H9 (cell line): Measurements from ENCODE around the gene MYO15B. TPM values are rescaled to one million over a fixed set of nuclear protein-coding genes. Genes with fewer than 3 reads are reported as not detected.

Experiments used
- DNase-seq: peaks from one replicate; pipeline ENCODE4 v3.0.0-alpha.2; 2017
- H2AFZ ChIP-seq: one replicate; pipeline ENCODE4 v1.6.1; 2013; ENCODE audit warnings: mild to moderate bottlenecking, low read length, control low read depth, moderate library complexity
- H2AK5ac ChIP-seq: 2 replicates; pipeline ENCODE4 v1.6.1; 2013; ENCODE audit warnings: low read length, control low read depth, mixed read lengths; ENCODE audit not compliant: insufficient read length
- H2BK120ac ChIP-seq: one replicate; pipeline ENCODE4 v1.6.1; 2013; ENCODE audit warnings: low read depth, mild to moderate bottlenecking, low read length, control low read depth, inconsistent platforms; ENCODE audit not compliant: poor library complexity, severe bottlenecking
- H2BK12ac ChIP-seq: 2 replicates; pipeline ENCODE4 v1.6.1; 2013; ENCODE audit warnings: low read length, control low read depth, mixed read lengths, low read depth; ENCODE audit not compliant: insufficient read length
- H2BK15ac ChIP-seq: 2 replicates; pipeline ENCODE4 v1.6.1; 2013; ENCODE audit warnings: low read depth, low read length, control low read depth
- H2BK20ac ChIP-seq: one replicate; pipeline ENCODE4 v1.6.1; 2013; ENCODE audit warnings: low read depth, mild to moderate bottlenecking, low read length, control low read depth, inconsistent platforms; ENCODE audit not compliant: poor library complexity, severe bottlenecking
- H2BK5ac ChIP-seq: 2 replicates; pipeline ENCODE4 v1.6.1; 2013; ENCODE audit warnings: low read length, control low read depth, mixed read lengths; ENCODE audit not compliant: insufficient read length
- H3K14ac ChIP-seq: 2 replicates; pipeline ENCODE4 v1.6.1; 2013; ENCODE audit warnings: low read length, control low read depth; ENCODE audit not compliant: insufficient read depth
- H3K18ac ChIP-seq: 2 replicates; pipeline ENCODE4 v1.6.1; 2013; ENCODE audit warnings: low read depth, mild to moderate bottlenecking, mixed read lengths, low read length, control low read depth; ENCODE audit not compliant: insufficient read length
- H3K23ac ChIP-seq: 2 replicates; pipeline ENCODE4 v1.6.1; 2013; ENCODE audit warnings: low read length, control low read depth, mixed read lengths, low read depth; ENCODE audit not compliant: insufficient read length
- H3K23me2 ChIP-seq: 2 replicates; pipeline ENCODE4 v1.6.1; 2013; ENCODE audit warnings: low read depth, mild to moderate bottlenecking, mixed read lengths, low read length, control low read depth; ENCODE audit not compliant: insufficient read length, poor library complexity, severe bottlenecking
- H3K27ac ChIP-seq: 2 replicates; pipeline ENCODE4 v1.5.1; 2013; ENCODE audit warnings: low read length, control low read depth, mixed read lengths, low read depth; ENCODE audit not compliant: insufficient read length
- H3K27me3 ChIP-seq: 2 replicates; pipeline ENCODE4 v1.6.1; 2013; ENCODE audit warnings: low read length, control low read depth, inconsistent platforms; ENCODE audit not compliant: insufficient read depth
- H3K4ac ChIP-seq: 2 replicates; pipeline ENCODE4 v1.6.1; 2013; ENCODE audit warnings: low read depth, mild to moderate bottlenecking, control low read depth, inconsistent platforms, low read length, moderate library complexity
- H3K4me1 ChIP-seq: 2 replicates; pipeline ENCODE4 v1.6.1; 2013; ENCODE audit warnings: low read length, control low read depth, inconsistent platforms; ENCODE audit not compliant: insufficient read depth
- H3K4me2 ChIP-seq: 2 replicates; pipeline ENCODE4 v1.6.1; 2013; ENCODE audit warnings: low read length, control low read depth, mixed read lengths; ENCODE audit not compliant: insufficient read length, insufficient read depth
- H3K56ac ChIP-seq: 2 replicates; pipeline ENCODE4 v1.6.1; 2013; ENCODE audit warnings: low read depth, mild to moderate bottlenecking, mixed read lengths, low read length, control low read depth; ENCODE audit not compliant: insufficient read length
- H3K79me1 ChIP-seq: 2 replicates; pipeline ENCODE4 v1.6.1; 2013; ENCODE audit warnings: low read depth, mild to moderate bottlenecking, moderate library complexity, low read length, control low read depth, inconsistent platforms; ENCODE audit not compliant: insufficient read depth, poor library complexity, severe bottlenecking
- H3K79me2 ChIP-seq: 2 replicates; pipeline ENCODE4 v1.6.1; 2013; ENCODE audit warnings: low read length, control low read depth, inconsistent platforms; ENCODE audit not compliant: insufficient read depth
- H3K9ac ChIP-seq: 2 replicates; pipeline ENCODE4 v1.6.1; 2013; ENCODE audit warnings: low read length, control low read depth, mixed read lengths; ENCODE audit not compliant: insufficient read length; ENCODE audit errors: extremely low read depth
- H3K9me3 ChIP-seq: one replicate; pipeline ENCODE4 v1.6.1; 2013; ENCODE audit warnings: low read depth, low read length, inconsistent platforms; ENCODE audit not compliant: control insufficient read depth
- H3T11ph ChIP-seq: one replicate; pipeline ENCODE4 v1.6.1; 2013; ENCODE audit warnings: mild to moderate bottlenecking, low read length, control low read depth, inconsistent platforms
- H4K20me1 ChIP-seq: one replicate; pipeline ENCODE4 v1.6.1; 2013; ENCODE audit not compliant: control insufficient read depth, insufficient read length, insufficient read depth
- H4K5ac ChIP-seq: 2 replicates; pipeline ENCODE4 v1.6.1; 2013; ENCODE audit warnings: low read depth, mild to moderate bottlenecking, mixed read lengths, low read length, control low read depth; ENCODE audit not compliant: insufficient read length
- H4K8ac ChIP-seq: replicated peaks from 2 replicates; pipeline ENCODE4 v1.6.1; 2013; ENCODE audit warnings: low read length, control low read depth, mixed read lengths, low read depth; ENCODE audit not compliant: insufficient read length
- H4K91ac ChIP-seq: 2 replicates; pipeline ENCODE4 v1.6.1; 2013; ENCODE audit warnings: low read depth, mild to moderate bottlenecking, moderate library complexity, mixed read lengths, low read length, control low read depth; ENCODE audit not compliant: insufficient read length
- H3K27ac Mint-ChIP-seq, 3 experiments: 2 replicates in 2 of 3; 3 replicates in 1 of 3; pipeline ENCODE4 v1.8.0; 2020 to 2021; ENCODE audit warnings: mixed read lengths in 3 of 3, mild to moderate bottlenecking in 1 of 3, moderate library complexity in 1 of 3
- H3K27me3 Mint-ChIP-seq: 2 replicates; pipeline ENCODE4 v1.8.0; 2021; ENCODE audit warnings: low read depth, mild to moderate bottlenecking, moderate library complexity, mixed read lengths
- H3K36me3 Mint-ChIP-seq, 3 experiments: 2 replicates in 2 of 3; 3 replicates in 1 of 3; pipeline ENCODE4 v1.8.0; 2020 to 2021; ENCODE audit warnings: low read depth in 3 of 3, mixed read lengths in 3 of 3; ENCODE audit not compliant: insufficient read depth in 1 of 3
- H3K4me1 Mint-ChIP-seq, 2 experiments: 2 replicates each; pipeline ENCODE4 v1.8.0; 2020; ENCODE audit warnings: mixed read lengths in 2 of 2
- H3K4me3 Mint-ChIP-seq, 2 experiments: 2 replicates in 1 of 2; 3 replicates in 1 of 2; pipeline ENCODE4 v1.8.0; 2020 to 2021; ENCODE audit warnings: mild to moderate bottlenecking in 2 of 2, mixed read lengths in 2 of 2, moderate library complexity in 1 of 2
- H3K9me3 Mint-ChIP-seq, 2 experiments: 2 replicates in 1 of 2; 3 replicates in 1 of 2; pipeline ENCODE4 v1.8.0; 2020; ENCODE audit warnings: mild to moderate bottlenecking in 2 of 2, mixed read lengths in 2 of 2, moderate library complexity in 1 of 2
- CTCF ChIP-seq: fragments of 200-600 bp; sonication (generic); conservative IDR thresholded peaks from 3 replicates; pipeline ENCODE4 v1.8.0; 2021; ENCODE audit warnings: antibody characterized with exemption, mild to moderate bottlenecking
- WGBS: extraction: QIAGEN DNeasy Blood & Tissue Kit; methylation state at CpG from one replicate; pipeline ENCODE4 v1.1.7; 2013; ENCODE audit warnings: missing lambda C conversion rate, low lambda C conversion rate, mixed read lengths; ENCODE audit not compliant: insufficient read length; ENCODE audit errors: extremely low coverage; 5-methylcytosine and 5-hydroxymethylcytosine counted together
- total RNA-seq: library from RNA; stranded (reverse); gene quantifications from 2 replicates; pipeline ENCODE4 v1.2.1, GENCODE V29; 2021

MYO15B gene
- total RNA-seq, 1 experiment from 2014 or later, result 41.9 TPM

- H3K36me3 Mint-ChIP-seq, result no peaks in the 10 kb centered on the region
- no peak overlapping the region for H3K27ac Mint-ChIP-seq
- Histone ChIP-seq H3K14ac (no peak overlapping the region), H3K27ac (no peak overlapping the region), H3K56ac (no peak overlapping the region), H3K23ac (no peak overlapping the region), H3K9ac (no peak overlapping the region), H3T11ph (no peak overlapping the region), H2BK15ac (no peak overlapping the region), H4K8ac (no peak overlapping the region), H2AK5ac (no peak overlapping the region), H3K4me2 (no peak overlapping the region), H2BK20ac (no peak overlapping the region), H2BK120ac (no peak overlapping the region), H3K79me2 (no peaks in the 10 kb centered on the region), H4K5ac (no peak overlapping the region), H2AFZ (no peak overlapping the region), H3K9me3 (no peaks in the 10 kb centered on the region), H3K18ac (no peak overlapping the region), H4K91ac (no peak overlapping the region), H2BK12ac (no peak overlapping the region), H4K20me1 (no peaks in the 10 kb centered on the region), H3K4me1 (no peaks in the 10 kb centered on the region), H3K79me1 (no peaks in the 10 kb centered on the region), H3K27me3 (no peaks in the 10 kb centered on the region), H3K4ac (no peak overlapping the region), H3K23me2 (no peaks in the 10 kb centered on the region), H2BK5ac (no peak overlapping the region)
- no peak for TF ChIP-seq CTCF
- no peak for DNase-seq
- H3K4me3 Mint-ChIP-seq, result no peak overlapping the region
- no CpG with 5 or more reads among the region's 24 CpGs for WGBS
- peaks cover 0 to 5% of the 10 kb centered on the region in 2 experiments; a peak in 1 of 4 replicates for H3K4me1 Mint-ChIP-seq
- H3K9me3 Mint-ChIP-seq, result no peaks in the 10 kb centered on the region
- no peaks in the 10 kb centered on the region; the same call in 1 of the 2 replicates for H3K27me3 Mint-ChIP-seq
Observed at GRCh38 chr17:75616521-75617122, 29.0 kb downstream of the MYO15B start.
